K562 (cell line): ENCODE data around the gene TM2D3. TPM values are rescaled to one million over a fixed set of nuclear protein-coding genes. Genes with fewer than 3 reads are reported as not detected.

Source experiments
- ATAC-seq: fragments of 200-7000 bp; cut with Tn5 transposase; 3 replicates; pipeline ENCODE4 v1.9.1; 2020; ENCODE audit warnings: moderate library complexity
- BruUV-seq: library from RNA; stranded (reverse); fragments of 400-500 nt; replicated peaks from 2 replicates; lab custom pipeline; 2021; lab: Mats Ljungman, UMichigan
- CTCF ChIA-PET: fragments of 300-600 bp; formaldehyde crosslinking; extraction: SDS; loops from one replicate; lab custom pipeline; 2021; ENCODE audit warnings: low intra/inter-chr PET ratio; lab: Yijun Ruan, JAX
- POLR2A ChIA-PET: fragments of 300-600, 350-650 bp; sonication (Branson Sonifier 250); formaldehyde crosslinking; extraction: SDS; loops from one replicate; lab custom pipeline; 2021; ENCODE audit warnings: antibody characterized with exemption, inconsistent platforms; lab: Yijun Ruan, JAX
- DNase-seq, 4 experiments: peaks; one replicate each; pipeline versions ENCODE4 v3.0.0 to v3.0.0-alpha.2; 2011 to 2018; ENCODE audit warnings: low spot score in 3 of 4, mixed read lengths in 3 of 4; ENCODE audit errors: extremely low read depth in 1 of 4
- FAIRE-seq: peaks from 2 replicates; lab custom pipeline; 2011; peaks lifted over from hg19 to GRCh38; lab: Jason Lieb, UNC
- H2AFZ ChIP-seq: 2 replicates; pipeline ENCODE4 v1.6.0; 2011; ENCODE audit warnings: low read depth, low read length, control low read depth, inconsistent platforms
- H3K27ac ChIP-seq: fragments of 200-600 bp; 3 replicates; pipeline ENCODE4 v1.8.0; 2011; ENCODE audit warnings: low read depth, mild to moderate bottlenecking, control low read depth, inconsistent platforms, low read length, moderate library complexity, mixed read lengths; ENCODE audit errors: extremely low read depth
- H3K27me3 ChIP-seq, 2 experiments: fragments of 300-600 bp in 1 of 2; 2 replicates in 1 of 2; 3 replicates in 1 of 2; pipeline versions ENCODE4 v1.6.0 to v1.8.0; 2011; ENCODE audit warnings: inconsistent platforms in 2 of 2, low read length in 2 of 2, mild to moderate bottlenecking in 1 of 2, mixed read lengths in 1 of 2, moderate library complexity in 1 of 2; ENCODE audit not compliant: control insufficient read depth in 2 of 2, insufficient read depth in 2 of 2
- H3K36me3 ChIP-seq: fragments of 300-600 bp; 3 replicates; pipeline ENCODE4 v1.8.0; 2011; ENCODE audit warnings: mild to moderate bottlenecking, low read length, inconsistent platforms; ENCODE audit not compliant: control insufficient read depth, insufficient read depth
- H3K4me1 ChIP-seq, 2 experiments: fragments of 200-600 bp in 1 of 2; replicated peaks in 1 of 2; 2 replicates in 1 of 2; 3 replicates in 1 of 2; pipeline versions ENCODE4 v1.5.1 to v1.8.0; 2011; ENCODE audit warnings: inconsistent platforms in 2 of 2, low read length in 2 of 2, mild to moderate bottlenecking in 1 of 2, mixed read lengths in 1 of 2, moderate library complexity in 1 of 2; ENCODE audit not compliant: control insufficient read depth in 2 of 2, insufficient read depth in 2 of 2
- H3K4me2 ChIP-seq: 2 replicates; pipeline ENCODE4 v1.6.1; 2011; ENCODE audit warnings: low read length, control low read depth, inconsistent platforms, mixed read lengths; ENCODE audit not compliant: insufficient read depth
- H3K4me3 ChIP-seq: fragments of 200-600 bp; sonication (generic), shearing (Covaris generic); 2 replicates; pipeline ENCODE4 v1.5.1; 2016; ENCODE audit warnings: control low read depth, inconsistent platforms
- H3K79me2 ChIP-seq: fragments of 200-600 bp; 3 replicates; pipeline ENCODE4 v1.8.0; 2011; ENCODE audit warnings: low read length, inconsistent platforms; ENCODE audit not compliant: control insufficient read depth, insufficient read depth
- H3K9ac ChIP-seq, 2 experiments: 2 replicates each; pipeline versions ENCODE4 v1.6.0 to v1.6.1; 2011; ENCODE audit warnings: low read depth in 2 of 2, low read length in 2 of 2, control low read depth in 1 of 2, inconsistent platforms in 1 of 2, mild to moderate bottlenecking in 1 of 2, mixed read lengths in 1 of 2; ENCODE audit not compliant: insufficient read depth in 1 of 2
- H3K9me1 ChIP-seq: one replicate; pipeline ENCODE4 v1.6.0; 2011; ENCODE audit warnings: inconsistent platforms, mild to moderate bottlenecking, low read length, moderate library complexity; ENCODE audit not compliant: control insufficient read depth, insufficient read depth
- H3K9me3 ChIP-seq: replicated peaks from 2 replicates; pipeline ENCODE4 v1.5.1; 2011; ENCODE audit warnings: low read depth, low read length, inconsistent platforms; ENCODE audit not compliant: control insufficient read depth, insufficient read depth
- H4K20me1 ChIP-seq: replicated peaks from 2 replicates; pipeline ENCODE4 v1.6.1; 2011; ENCODE audit warnings: low read length, inconsistent platforms, mixed read lengths; ENCODE audit not compliant: control insufficient read depth, insufficient read depth
- C11orf30 ChIP-seq: fragments of 450-650 bp; IDR thresholded peaks from 2 replicates; pipeline ENCODE4 v1.6.1; 2016; ENCODE audit warnings: low read depth, mild to moderate bottlenecking
- CHD2 ChIP-seq: IDR thresholded peaks from 2 replicates; pipeline ENCODE4 v1.6.1; 2011; ENCODE audit warnings: low read depth, low read length
- HNRNPLL ChIP-seq: fragments of 200-400 bp; formaldehyde crosslinking; IDR thresholded peaks from 2 replicates; pipeline ENCODE4 v1.6.1; 2017; ENCODE audit warnings: low read length, low read depth, mild to moderate bottlenecking; ENCODE audit not compliant: poor library complexity, severe bottlenecking
- IFI16 ChIP-seq: fragments of 250-450 bp; sonication (Bioruptor Pico); IDR thresholded peaks from 2 replicates; pipeline ENCODE4 v2.1.2; 2022; ENCODE audit warnings: mild to moderate bottlenecking, inconsistent platforms
- IRF2 ChIP-seq: sonication (generic); formaldehyde crosslinking; IDR thresholded peaks from 2 replicates; pipeline ENCODE4 v1.8.1; 2022; ENCODE audit warnings: mild to moderate bottlenecking, missing genetic modification reagents
- MAFF ChIP-seq: IDR thresholded peaks from 2 replicates; pipeline ENCODE4 v1.6.1; 2012; ENCODE audit warnings: low read length, improper control_type of control experiment
- POLR2A ChIP-seq: fragments of 450-650 bp; conservative IDR thresholded peaks from 2 replicates; pipeline ENCODE4 v1.6.1; 2016
- POLR2AphosphoS2 ChIP-seq: IDR thresholded peaks from 2 replicates; pipeline ENCODE4 v1.6.1; 2012; ENCODE audit warnings: low read length, improper control_type of control experiment
- RBM25 ChIP-seq: fragments of 200-400 bp; formaldehyde crosslinking; IDR thresholded peaks from 2 replicates; pipeline ENCODE4 v1.6.1; 2018; ENCODE audit warnings: low read length, low read depth, moderate library complexity; ENCODE audit not compliant: severe bottlenecking
- SETDB1 ChIP-seq: IDR thresholded peaks from one replicate; pipeline ENCODE4 v1.6.1; 2012; ENCODE audit warnings: low read length, control low read depth, inconsistent platforms
- SIN3A ChIP-seq, 2 experiments: fragments of 150-350 bp in 1 of 2; IDR thresholded peaks; 2 replicates each; pipeline ENCODE4 v1.6.1; 2011 to 2016; ENCODE audit warnings: borderline replicate concordance in 2 of 2, low read depth in 2 of 2, low read length in 2 of 2, mild to moderate bottlenecking in 2 of 2, moderate library complexity in 2 of 2; ENCODE audit not compliant: control insufficient read depth in 1 of 2
- SLC30A9 ChIP-seq: fragments of 250-450 bp; sonication (Bioruptor Pico); IDR thresholded peaks from 2 replicates; pipeline ENCODE4 v1.8.0; 2022; ENCODE audit warnings: mild to moderate bottlenecking, moderate library complexity
- SMAD1 ChIP-seq: fragments of 150-350 bp; IDR thresholded peaks from 2 replicates; pipeline ENCODE4 v1.6.1; 2014; ENCODE audit warnings: low read length, low read depth; ENCODE audit not compliant: partially characterized antibody
- SRF ChIP-seq, 2 experiments: fragments of 250-450, 450-650 bp in 1 of 2; sonication (Bioruptor Pico) in 1 of 2; sonication (generic) in 1 of 2; formaldehyde crosslinking; IDR thresholded peaks; 2 replicates each; pipeline versions ENCODE4 v1.5.0 to v1.5.1; 2020 to 2022; ENCODE audit warnings: mild to moderate bottlenecking in 1 of 2, missing genetic modification reagents in 1 of 2
- TAF15 ChIP-seq: fragments of 200-400 bp; formaldehyde crosslinking; IDR thresholded peaks from 2 replicates; pipeline ENCODE4 v1.6.1; 2017; ENCODE audit warnings: mild to moderate bottlenecking, low read depth, low read length, moderate library complexity
- ZBTB2 ChIP-seq: fragments of 450-650 bp; IDR thresholded peaks from 2 replicates; pipeline ENCODE4 v1.6.1; 2016; ENCODE audit warnings: antibody characterized with exemption
- ZFP36 ChIP-seq: fragments of 150-350 bp; IDR thresholded peaks from 2 replicates; pipeline ENCODE4 v1.6.1; 2018; ENCODE audit warnings: low read length, low read depth; ENCODE audit not compliant: partially characterized antibody
- ZNF655 ChIP-seq: fragments of 250-450 bp; sonication (Bioruptor Pico); IDR thresholded peaks from 2 replicates; pipeline ENCODE4 v1.5.0; 2021
- WGBS: fragments of 100-300 bp; shearing (Covaris generic); methylation state at CpG from one replicate; pipeline ENCODE4 v1.1.6; 2016; ENCODE audit warnings: low coverage, mixed read lengths; ENCODE audit not compliant: insufficient coverage; ENCODE audit errors: missing lambda C conversion rate; 5-methylcytosine and 5-hydroxymethylcytosine counted together
- in situ Hi-C: fragments of 300-500 bp; cut with MboI; formaldehyde crosslinking; loops from 4 replicates; pipeline ENCODE4 v1.15.0; 2018; ENCODE audit warnings: inconsistent platforms, mixed read lengths
- intact Hi-C: fragments of 100-400 bp; cut with micrococcal nuclease; formaldehyde crosslinking; loops from 2 replicates; pipeline ENCODE4 v1.14.2; 2022
- polyA plus RNA-seq, 8 experiments: library from polyadenylated mRNA; depleted of rRNA in 4 of 8; stranded (reverse) in 5 of 8; unstranded in 3 of 8; fragments of >200 nt; fragmentation: Nextera tagmentation in 2 of 8; fragmentation: Illumina TruSeq in 1 of 8; extraction: Ambion mirVana in 2 of 8; extraction: Trizol in 1 of 8; gene quantifications; 2 replicates each; pipeline versions ENCODE4 v1.2.1 to v1.2.3, GENCODE V29; 2011 to 2014; ENCODE audit warnings: inconsistent platforms in 1 of 8, missing spikeins in 1 of 8
- total RNA-seq, 7 experiments: library from RNA; depleted of rRNA in 6 of 7; stranded (reverse); fragments of >200 nt in 6 of 7; fragmentation: Illumina TruSeq in 2 of 7; extraction: Trizol in 2 of 7; gene quantifications; 2 replicates each; pipeline versions ENCODE4 v1.2.1 to v1.2.3, GENCODE V29; 2011 to 2021; ENCODE audit warnings: low replicate concordance in 1 of 7
- TF ChIP-seq, protein P1 (sequence below): fragments of 450-650 bp; formaldehyde crosslinking; IDR thresholded peaks from 2 replicates; pipeline ENCODE4 v1.4.0; 2022; ENCODE audit warnings: mild to moderate bottlenecking, moderate library complexity

TM2D3 gene
- total and polyA plus RNA-seq, 9 of the 15 experiments (the other 6 are each of a cell fraction or from before 2014, with no cell fraction given), result 16.5 to 67.9 (median 31.3) TPM

DNA sequence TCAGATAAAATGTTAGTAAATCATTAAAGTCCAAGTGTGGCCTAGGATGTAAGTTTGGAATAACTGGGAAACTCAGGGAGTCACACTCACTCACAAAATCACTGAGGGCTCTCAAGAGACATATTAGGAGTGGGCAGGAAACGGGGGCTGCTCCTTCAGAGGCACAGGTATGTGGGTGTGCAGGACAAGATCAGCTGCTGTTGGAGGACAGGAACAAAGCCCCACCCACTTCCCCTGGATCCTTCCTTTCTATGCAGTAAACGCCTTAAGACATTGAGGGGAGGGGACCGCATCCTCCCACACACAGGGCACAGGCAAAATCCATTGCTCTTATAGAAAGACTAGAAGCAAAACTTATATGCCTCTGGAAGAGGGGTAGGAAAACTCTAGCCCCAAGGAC, 30.2 kb downstream of the TM2D3 start (continued):
- TF ChIP-seq ZNF655 (CRISPR knock-in tag) (no peak), SLC30A9 (CRISPR knock-in tag) (no peak), TAF15 (no peak)

- BruUV-seq, result no TSS peak
- ATAC-seq, result no peak
- ChIA-PET CTCF (no interaction called here), POLR2A (no interaction called here)
- Histone ChIP-seq H3K79me2 (no peaks in the 10 kb centered on the region), H3K36me3 (no peaks in the 10 kb centered on the region), H3K9ac (no peak overlapping the region), H3K9me1 (no peaks in the 10 kb centered on the region), H3K27ac (no peak overlapping the region), H3K4me1 (peaks cover 5 to 11% of the 10 kb centered on the region in 2 experiments; a peak in 4 of 5 replicates), H3K27me3 (no peaks in the 10 kb centered on the region; a peak in 1 of 5 replicates), H3K4me3 (no peak overlapping the region), H3K4me2 (no peak overlapping the region), H4K20me1 (no peaks in the 10 kb centered on the region), H3K9me3 (peaks cover 10% of the 10 kb centered on the region), H2AFZ (no peak overlapping the region)
- TF ChIP-seq SETDB1 (no peak), MAFF (no peak), C11orf30 (no peak), SIN3A (IDR thresholded peaks at IDR 0.05; ENCODE audit: borderline replicate concordance in 2 of 2, control insufficient read depth in 1 of 2, low read depth in 2 of 2, low read length in 2 of 2) (no peak), POLR2AphosphoS2 (no peak), CHD2 (no peak), RBM25 (no peak), IFI16 (no peak), ZFP36 (no peak), POLR2A (no peak), ZBTB2 (no peak), SRF (CRISPR knock-in tag; IDR thresholded peaks at IDR 0.05) (no peak), SMAD1 (no peak), IRF2 (CRISPR knock-in tag) (no peak), HNRNPLL (no peak)
- TF ChIP-seq, protein P1, sequence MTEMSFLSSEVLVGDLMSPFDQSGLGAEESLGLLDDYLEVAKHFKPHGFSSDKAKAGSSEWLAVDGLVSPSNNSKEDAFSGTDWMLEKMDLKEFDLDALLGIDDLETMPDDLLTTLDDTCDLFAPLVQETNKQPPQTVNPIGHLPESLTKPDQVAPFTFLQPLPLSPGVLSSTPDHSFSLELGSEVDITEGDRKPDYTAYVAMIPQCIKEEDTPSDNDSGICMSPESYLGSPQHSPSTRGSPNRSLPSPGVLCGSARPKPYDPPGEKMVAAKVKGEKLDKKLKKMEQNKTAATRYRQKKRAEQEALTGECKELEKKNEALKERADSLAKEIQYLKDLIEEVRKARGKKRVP (CRISPR knock-in tag), result no peak
- 67% methylated on average over 10 of the region's 10 CpGs for WGBS
- no peak for DNase-seq
- no peak for FAIRE-seq
- in situ Hi-C loops (no loop called here), intact Hi-C loops (no loop called here)
These were observed 31.5 kb downstream of the TM2D3 start for GRCh38 chr15:101620671-101621070.
